Activated CD4-positive, alpha-beta T cell treated with anti-CD3 and anti-CD28 coated beads, Interleukin-2, amount 50 U/mL, for 1 hour (primary cell): ENCODE results near the gene CRX.
"Not testable (repeated sequence)": the region's sequence is repeated elsewhere in the genome, so short reads cannot be mapped to it uniquely, and the experiment has no call there.

ENCODE experiments used
- DNase-seq: peaks from one replicate; pipeline ENCODE4 v3.0.0-alpha.2; 2020

CRX gene

GRCh38 chr19:47804451-47804850, 17.3 kb upstream of the CRX start, which contains the start of gene TPRX1:
TPRX1 (minus strand) TSS chr19:47804551; CDS start chr19:47804539, 12 bp downstream.
- DNase-seq = not testable (repeated sequence)

DNA sequence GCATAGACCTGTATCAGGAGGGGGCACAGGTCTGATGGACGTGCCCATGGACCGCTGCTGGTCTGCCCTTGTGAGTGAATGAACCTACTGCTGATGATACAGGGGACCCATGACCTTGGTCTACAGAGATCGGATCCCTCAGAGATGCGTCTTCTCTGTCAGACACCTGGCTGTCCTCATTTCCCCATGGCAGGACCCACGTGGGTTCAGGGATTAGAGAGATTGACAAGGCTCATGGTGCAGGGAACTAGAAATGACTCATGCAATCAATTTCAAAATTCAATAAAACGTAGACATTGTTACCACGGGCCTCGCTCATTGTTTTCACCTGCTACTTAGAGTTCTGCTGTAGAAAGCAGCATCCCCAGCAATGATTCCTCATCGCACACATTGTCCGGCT, 16.4 kb upstream of the CRX start:
- no peak for DNase-seq

- no peak for DNase-seq
These were observed 15.3 kb upstream of the CRX start for GRCh38 chr19:47806435-47806834.

GRCh38 chr19:47813304-47813994, 8.3 kb upstream of the CRX start:
- DNase-seq = peak; percentile 78

DNA sequence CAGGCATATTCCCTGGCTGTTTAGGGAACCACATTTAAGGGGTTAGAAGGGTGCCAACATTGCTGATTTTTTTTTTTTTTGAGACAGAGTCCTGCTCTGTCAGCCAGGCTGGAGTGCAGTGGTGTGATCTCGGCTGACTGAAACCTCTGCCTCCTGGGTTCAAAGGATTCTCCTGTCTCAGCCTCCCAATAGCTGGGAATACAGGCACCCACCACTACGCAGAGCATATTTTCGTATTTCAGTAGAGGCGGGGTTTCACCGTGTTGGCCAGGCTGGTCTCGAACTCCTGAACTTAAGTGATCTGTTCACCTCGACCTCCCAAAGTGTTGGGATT, 7.8 kb upstream of the CRX start:
- no peak for DNase-seq

GRCh38 chr19:47816270-47816669, 5.5 kb upstream of the CRX start:
- DNase-seq = not testable (repeated sequence)

- DNase-seq = not testable (repeated sequence)
These were observed 3.5 kb upstream of the CRX start for GRCh38 chr19:47818221-47818620.

DNA sequence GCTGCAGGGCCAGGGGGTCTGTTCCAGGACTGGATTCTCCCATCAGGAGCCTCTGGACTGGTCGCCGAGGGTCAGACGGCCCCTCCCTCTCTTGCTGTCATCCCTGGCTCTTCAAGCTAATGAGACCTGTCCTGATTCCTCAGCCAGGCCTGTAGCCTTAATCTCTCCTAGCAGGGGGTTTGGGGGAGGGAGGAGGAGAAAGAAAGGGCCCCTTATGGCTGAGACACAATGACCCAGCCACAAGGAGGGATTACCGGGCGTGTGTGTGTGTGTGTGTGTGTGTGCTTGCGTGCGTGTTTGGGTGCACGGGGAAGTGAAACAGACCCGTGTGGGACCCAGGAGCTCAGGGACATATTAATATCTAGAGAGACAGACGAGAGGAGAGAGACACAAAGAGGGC, 1.9 kb upstream of the CRX start:
- DNase-seq = no peak

GRCh38 chr19:47820410-47820809, 1.3 kb upstream of the CRX start:
- no peak for DNase-seq

- no peak for DNase-seq
These were observed 2.7 kb downstream of the CRX start for GRCh38 chr19:47824396-47824795.

- DNase-seq = no peak
These were observed 5.1 kb downstream of the CRX start for GRCh38 chr19:47826800-47827199.

- DNase-seq = no peak
These were observed 11.0 kb downstream of the CRX start for GRCh38 chr19:47832723-47833122.

GRCh38 chr19:47836038-47836437, 14.3 kb downstream of the CRX start:
- DNase-seq = no peak

DNA sequence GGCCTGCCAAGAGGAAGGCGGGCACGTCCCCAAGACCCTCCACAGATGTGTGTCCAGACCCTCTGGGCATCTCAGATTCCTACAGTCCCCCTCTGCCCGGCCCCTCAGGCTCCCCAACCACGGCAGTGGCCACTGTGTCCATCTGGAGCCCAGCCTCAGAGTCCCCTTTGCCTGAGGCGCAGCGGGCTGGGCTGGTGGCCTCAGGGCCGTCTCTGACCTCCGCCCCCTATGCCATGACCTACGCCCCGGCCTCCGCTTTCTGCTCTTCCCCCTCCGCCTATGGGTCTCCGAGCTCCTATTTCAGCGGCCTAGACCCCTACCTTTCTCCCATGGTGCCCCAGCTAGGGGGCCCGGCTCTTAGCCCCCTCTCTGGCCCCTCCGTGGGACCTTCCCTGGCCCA, 17.7 kb downstream of the CRX start:
- DNase-seq = no peak

DNA sequence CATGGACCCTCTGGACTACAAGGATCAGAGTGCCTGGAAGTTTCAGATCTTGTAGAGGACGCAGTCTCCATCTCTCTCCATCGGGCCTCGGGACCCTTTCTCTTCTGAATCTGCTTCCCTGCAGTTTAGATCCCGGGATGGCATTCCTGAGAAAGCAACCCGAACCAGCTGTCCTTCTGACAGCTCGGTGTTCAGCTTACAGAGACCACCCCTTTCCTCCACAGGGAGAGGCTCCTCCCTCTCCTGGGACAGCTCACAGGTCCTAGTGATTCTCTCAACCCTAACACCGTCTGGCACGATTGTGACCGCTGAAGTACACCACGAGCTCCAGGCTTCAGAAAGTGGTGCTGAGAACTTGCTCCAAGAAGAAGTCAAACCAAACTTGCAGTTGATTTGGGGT, 18.2 kb downstream of the CRX start:
- no peak for DNase-seq

DNA sequence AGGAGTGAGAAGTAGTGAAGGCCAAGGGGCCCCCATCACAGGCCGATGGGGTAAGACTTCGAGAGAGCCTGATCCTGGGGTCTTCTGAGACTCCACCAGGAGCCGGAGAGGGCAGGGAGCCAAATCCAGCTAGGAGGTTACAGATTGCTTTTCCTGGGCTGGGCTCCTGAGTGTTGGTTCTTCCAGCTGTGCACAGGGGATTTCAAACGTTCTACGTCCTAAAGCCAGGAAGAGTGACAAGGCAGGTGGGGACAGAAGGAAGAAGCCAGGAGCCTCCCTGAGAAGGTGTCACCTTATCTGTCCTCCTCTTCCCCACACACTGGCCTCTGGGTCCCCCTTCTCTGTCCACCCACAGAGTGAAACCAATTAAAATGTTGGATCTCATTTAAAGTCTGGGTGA, 21.2 kb downstream of the CRX start:
- DNase-seq = no peak

DNA sequence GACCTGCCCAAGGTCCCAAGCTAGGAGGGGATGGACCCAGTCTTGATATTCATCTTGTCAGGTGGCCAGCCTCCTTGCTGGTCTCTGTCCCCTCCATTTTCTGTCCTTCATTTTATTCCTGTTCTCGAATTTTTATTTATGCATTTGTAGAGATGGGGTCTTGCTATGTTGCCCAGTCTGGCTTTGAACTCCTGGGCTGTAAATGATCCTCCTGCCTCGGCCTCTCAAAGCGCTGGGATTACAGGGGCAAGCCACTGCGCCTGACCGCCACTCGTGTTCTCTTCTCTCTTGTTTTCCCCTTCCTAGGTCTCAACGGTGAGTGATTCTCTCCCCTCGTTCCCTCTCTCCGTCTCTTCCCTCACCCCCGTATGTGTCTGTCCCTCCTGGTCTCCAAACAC, 26.7 kb downstream of the CRX start:
- no peak for DNase-seq

DNA sequence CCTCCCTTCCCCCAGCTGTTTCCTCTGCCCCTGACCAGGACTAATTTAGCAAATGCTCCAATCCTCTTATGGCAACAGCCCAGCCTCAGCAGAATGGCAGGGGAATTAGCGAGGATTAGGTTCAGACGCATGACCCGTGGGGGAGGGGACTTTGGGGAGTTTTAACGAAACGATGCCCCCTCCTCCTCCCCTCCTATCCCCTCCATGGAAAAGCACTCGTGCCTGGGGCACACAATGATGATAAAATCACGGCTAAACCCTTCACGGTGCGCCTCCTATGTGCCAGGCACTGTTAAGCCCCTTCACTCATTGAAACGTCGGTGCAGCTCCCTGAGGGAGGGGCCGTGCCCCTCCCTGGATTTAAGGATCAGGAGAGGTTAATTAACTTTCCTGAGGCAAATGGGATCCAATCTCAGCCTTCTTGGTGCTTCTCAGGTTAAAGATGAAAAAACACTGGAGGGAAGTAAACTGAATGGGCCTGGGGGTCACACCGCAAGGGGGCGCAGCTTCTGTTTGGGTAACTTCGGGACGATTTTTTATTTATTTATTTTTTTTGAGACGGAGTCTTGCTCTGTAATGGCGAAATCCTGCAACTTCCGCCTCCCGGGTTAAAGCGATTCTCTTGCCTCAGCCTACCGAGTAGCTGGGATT, 27.2 kb downstream of the CRX start:
- DNase-seq = peak; percentile 30

DNA sequence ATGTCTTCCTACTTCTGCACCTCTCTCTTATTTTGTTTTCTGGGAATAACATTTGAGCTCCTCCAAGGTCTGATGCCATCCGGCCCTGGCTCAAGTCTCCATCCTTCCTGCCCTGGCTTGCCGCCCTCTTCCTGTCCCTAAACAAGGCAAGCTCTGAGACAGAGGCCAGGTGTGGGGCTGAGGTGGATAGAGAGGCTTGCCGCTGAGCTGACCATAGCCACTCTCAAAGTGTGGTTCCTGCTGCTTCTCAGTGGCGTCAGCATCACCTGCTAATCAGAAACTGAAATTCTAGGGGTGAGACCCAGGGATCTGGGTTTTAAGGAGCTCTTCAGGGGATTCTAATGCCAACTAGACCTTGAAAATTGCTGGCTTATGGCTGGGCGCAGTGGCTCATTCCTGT, 31.3 kb downstream of the CRX start:
- no peak for DNase-seq

- no peak for DNase-seq
These were observed 32.7 kb downstream of the CRX start for GRCh38 chr19:47854459-47854858.

DNA sequence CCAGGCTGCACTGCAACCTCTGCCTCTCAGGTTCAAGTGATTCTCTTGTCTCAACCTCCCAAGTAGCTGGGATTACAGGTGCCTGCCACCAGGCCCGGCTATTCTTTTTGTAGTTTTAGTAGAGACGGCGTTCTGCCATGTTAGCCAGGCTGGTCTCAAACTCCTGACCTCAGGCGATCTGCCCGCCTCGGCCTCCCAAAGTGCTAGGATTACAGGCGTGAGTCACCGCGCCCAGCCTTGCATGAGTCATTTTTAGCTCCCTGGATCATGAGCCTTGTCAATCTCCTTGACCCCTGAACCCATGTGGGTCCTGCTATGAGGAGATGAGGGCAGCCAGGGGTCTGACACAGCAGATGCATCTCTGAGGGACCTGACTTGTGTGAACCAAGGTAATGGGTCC, 36.5 kb downstream of the CRX start:
- DNase-seq = not testable (repeated sequence)

DNA sequence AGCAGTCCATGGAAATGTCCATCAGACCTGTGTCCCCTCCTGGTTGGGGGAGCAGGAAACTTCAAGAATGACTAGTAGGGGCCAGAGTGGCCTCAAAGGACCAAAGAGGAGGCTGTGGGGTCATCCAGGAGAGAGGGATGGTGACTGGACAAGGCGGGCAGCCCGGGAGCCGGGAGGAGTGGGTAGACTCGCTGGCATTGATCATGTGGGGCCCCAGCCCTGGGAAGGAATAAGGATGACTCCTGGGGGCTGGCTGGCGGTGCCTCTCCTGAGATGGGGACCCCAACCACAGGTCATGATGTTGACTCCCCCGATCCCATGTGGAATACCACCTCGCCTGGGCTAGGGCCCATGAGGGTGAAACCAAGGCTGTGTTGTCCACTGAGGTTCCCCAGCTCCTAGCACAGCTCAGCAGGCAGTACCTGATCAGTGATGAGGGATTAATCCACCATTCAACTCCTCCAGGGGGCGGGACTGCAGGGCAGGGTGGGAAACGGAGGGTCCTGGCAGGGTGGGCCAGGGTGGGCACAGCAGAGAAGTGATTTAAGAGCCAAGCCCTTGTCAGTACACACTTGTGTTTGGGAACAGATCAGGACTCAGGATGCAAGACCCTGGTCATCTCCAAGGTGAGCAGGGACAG, 37.0 kb downstream of the CRX start, which contains the start of gene TPRX2:
Gene TPRX2 (plus strand): TSS at position 590 of the 640 bp plus-strand sequence. CDS start 12 bp downstream, at position 602.
- DNase-seq = not testable (repeated sequence)

DNA sequence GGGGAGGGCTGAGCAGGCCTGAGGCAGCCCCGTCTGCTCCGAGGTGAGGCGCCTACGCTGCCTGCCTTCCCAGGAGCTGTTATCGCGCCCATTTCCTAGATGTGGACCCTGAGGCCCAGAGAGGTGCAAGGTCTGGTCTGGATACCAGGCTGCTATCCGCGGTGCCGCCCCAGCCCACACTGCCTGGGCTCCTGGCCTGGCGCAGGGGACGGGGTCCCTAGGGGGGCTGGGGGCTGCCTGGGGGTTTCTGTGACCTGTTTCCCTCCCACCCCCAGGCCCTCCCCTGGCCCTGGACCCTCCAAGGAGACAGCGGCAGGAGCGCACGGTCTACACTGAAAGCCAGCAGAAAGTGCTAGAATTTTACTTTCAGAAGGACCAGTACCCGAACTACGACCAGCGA, 38.1 kb downstream of the CRX start:
- DNase-seq = not testable (repeated sequence)

GRCh38 chr19:47860602-47861297, 39.0 kb downstream of the CRX start:
- DNase-seq = no peak
